ENCODE measurements around the gene CHAC2. TPM values are rescaled to one million over a fixed set of nuclear protein-coding genes. Genes with fewer than 3 reads are reported as not detected.
A peak's percentile ranks its signal among the peaks of the same experiment; 100 is the strongest.

CHAC2 gene
- total and polyA plus RNA-seq, 2 of the 13 experiments (the other 11 are each of a cell fraction or from before 2014, with no cell fraction given): 1.7 to 10.7 TPM

DNA sequence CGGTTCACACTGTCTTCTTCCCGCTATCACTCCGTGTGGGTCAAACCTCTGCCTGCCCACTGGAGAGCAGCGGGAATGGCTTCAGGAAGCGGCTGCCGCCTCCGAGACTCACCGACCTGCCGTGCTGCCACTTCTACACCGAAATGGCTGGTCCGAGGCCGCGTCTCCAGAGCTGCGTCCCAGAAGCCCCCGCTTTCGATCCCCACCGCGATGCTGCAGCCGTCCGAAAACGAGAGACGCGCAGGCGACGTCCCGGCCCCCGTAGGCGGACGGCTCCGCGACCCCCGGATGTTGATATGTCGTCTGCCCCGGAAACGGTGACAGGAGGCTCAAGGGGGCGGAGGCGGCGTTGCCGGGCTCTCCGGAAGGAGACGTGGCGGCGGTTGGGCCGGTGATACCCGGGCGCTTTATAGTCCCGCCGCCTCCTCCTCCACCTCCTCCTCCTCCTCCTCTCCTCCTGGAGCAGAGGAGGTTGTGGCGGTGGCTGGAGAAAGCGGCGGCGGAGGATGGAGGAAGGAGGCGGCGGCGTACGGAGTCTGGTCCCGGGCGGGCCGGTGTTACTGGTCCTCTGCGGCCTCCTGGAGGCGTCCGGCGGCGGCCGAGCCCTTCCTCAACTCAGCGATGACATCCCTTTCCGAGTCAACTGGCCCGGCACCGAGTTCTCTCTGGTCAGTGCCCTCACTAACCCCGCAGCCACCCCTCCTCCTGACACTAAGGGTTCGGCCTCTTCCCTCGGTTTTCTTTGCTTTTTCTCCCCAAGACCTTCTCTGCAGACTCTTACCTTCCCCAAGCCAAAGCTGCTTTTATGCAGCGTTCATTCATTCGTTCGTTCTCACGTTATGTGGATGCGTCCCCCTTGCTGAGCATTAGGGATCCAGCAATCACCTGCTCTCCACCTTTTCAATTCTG is 19.4 kb downstream of the CHAC2 start, which contains the start of the genes ASB3 and ERLEC1 (continued):
- TF ChIP-seq ZNF12 (CRISPR knock-in tag; IDR thresholded peaks at IDR 0.05) (peak; percentile 83; the same call in 1 of the 2 replicates), KAT2B (IDR thresholded peaks at IDR 0.05; ENCODE audit: borderline replicate concordance, low read depth, low read length) (no peak), RARA (CRISPR knock-in tag; IDR thresholded peaks at IDR 0.05) (peak; percentile 43; the same call in 1 of the 2 replicates), ETV5 (CRISPR knock-in tag; IDR thresholded peaks at IDR 0.05; ENCODE audit: borderline replicate concordance) (peak; percentile 95), EHMT2 (IDR thresholded peaks at IDR 0.05; ENCODE audit: borderline replicate concordance, low read depth, low read length) (no peak), RFX5 (IDR thresholded peaks at IDR 0.05; ENCODE audit: low read depth, low read length) (peak; percentile 58; the same call in 1 of the 2 replicates), ZNF563 (CRISPR knock-in tag; IDR thresholded peaks at IDR 0.05) (peak; percentile 71; the same call in 1 of the 2 replicates), ZNF33A (CRISPR knock-in tag; IDR thresholded peaks at IDR 0.05; ENCODE audit: borderline replicate concordance) (no peak), SRF (IDR thresholded peaks at IDR 0.05; ENCODE audit: low read depth, low read length) (no peak), ZNF253 (CRISPR knock-in tag; IDR thresholded peaks at IDR 0.05; ENCODE audit: borderline replicate concordance) (peak; percentile 62; the same call in 1 of the 2 replicates), ZNF550 (CRISPR knock-in tag; IDR thresholded peaks at IDR 0.05; ENCODE audit: borderline replicate concordance) (0 out of 2 replicates have a peak, but pooled peaks have one; percentile 77), MIER3 (CRISPR knock-in tag; IDR thresholded peaks at IDR 0.05; ENCODE audit: borderline replicate concordance) (peak; percentile 99), WIZ (CRISPR knock-in tag; IDR thresholded peaks at IDR 0.05) (peak; percentile 25; the same call in 1 of the 2 replicates), ARNT2 (CRISPR knock-in tag; IDR thresholded peaks at IDR 0.05; ENCODE audit: low read depth) (peak; percentile 91)
- TF ChIP-seq, protein P1, sequence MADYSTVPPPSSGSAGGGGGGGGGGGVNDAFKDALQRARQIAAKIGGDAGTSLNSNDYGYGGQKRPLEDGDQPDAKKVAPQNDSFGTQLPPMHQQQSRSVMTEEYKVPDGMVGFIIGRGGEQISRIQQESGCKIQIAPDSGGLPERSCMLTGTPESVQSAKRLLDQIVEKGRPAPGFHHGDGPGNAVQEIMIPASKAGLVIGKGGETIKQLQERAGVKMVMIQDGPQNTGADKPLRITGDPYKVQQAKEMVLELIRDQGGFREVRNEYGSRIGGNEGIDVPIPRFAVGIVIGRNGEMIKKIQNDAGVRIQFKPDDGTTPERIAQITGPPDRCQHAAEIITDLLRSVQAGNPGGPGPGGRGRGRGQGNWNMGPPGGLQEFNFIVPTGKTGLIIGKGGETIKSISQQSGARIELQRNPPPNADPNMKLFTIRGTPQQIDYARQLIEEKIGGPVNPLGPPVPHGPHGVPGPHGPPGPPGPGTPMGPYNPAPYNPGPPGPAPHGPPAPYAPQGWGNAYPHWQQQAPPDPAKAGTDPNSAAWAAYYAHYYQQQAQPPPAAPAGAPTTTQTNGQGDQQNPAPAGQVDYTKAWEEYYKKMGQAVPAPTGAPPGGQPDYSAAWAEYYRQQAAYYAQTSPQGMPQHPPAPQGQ (CRISPR knock-in tag; IDR thresholded peaks at IDR 0.05; ENCODE audit: borderline replicate concordance): 0 out of 2 replicates have a peak, but pooled peaks have one; percentile 49
- TF ChIP-seq, protein P2, sequence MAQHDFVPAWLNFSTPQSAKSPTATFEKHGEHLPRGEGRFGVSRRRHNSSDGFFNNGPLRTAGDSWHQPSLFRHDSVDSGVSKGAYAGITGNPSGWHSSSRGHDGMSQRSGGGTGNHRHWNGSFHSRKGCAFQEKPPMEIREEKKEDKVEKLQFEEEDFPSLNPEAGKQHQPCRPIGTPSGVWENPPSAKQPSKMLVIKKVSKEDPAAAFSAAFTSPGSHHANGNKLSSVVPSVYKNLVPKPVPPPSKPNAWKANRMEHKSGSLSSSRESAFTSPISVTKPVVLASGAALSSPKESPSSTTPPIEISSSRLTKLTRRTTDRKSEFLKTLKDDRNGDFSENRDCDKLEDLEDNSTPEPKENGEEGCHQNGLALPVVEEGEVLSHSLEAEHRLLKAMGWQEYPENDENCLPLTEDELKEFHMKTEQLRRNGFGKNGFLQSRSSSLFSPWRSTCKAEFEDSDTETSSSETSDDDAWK (CRISPR knock-in tag; IDR thresholded peaks at IDR 0.05): no peak
- TF ChIP-seq, protein P3, sequence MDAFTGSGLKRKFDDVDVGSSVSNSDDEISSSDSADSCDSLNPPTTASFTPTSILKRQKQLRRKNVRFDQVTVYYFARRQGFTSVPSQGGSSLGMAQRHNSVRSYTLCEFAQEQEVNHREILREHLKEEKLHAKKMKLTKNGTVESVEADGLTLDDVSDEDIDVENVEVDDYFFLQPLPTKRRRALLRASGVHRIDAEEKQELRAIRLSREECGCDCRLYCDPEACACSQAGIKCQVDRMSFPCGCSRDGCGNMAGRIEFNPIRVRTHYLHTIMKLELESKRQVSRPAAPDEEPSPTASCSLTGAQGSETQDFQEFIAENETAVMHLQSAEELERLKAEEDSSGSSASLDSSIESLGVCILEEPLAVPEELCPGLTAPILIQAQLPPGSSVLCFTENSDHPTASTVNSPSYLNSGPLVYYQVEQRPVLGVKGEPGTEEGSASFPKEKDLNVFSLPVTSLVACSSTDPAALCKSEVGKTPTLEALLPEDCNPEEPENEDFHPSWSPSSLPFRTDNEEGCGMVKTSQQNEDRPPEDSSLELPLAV (CRISPR knock-in tag; conservative IDR thresholded peaks at IDR 0.05; ENCODE audit: low read depth): no peak
- TF ChIP-seq, protein P4, sequence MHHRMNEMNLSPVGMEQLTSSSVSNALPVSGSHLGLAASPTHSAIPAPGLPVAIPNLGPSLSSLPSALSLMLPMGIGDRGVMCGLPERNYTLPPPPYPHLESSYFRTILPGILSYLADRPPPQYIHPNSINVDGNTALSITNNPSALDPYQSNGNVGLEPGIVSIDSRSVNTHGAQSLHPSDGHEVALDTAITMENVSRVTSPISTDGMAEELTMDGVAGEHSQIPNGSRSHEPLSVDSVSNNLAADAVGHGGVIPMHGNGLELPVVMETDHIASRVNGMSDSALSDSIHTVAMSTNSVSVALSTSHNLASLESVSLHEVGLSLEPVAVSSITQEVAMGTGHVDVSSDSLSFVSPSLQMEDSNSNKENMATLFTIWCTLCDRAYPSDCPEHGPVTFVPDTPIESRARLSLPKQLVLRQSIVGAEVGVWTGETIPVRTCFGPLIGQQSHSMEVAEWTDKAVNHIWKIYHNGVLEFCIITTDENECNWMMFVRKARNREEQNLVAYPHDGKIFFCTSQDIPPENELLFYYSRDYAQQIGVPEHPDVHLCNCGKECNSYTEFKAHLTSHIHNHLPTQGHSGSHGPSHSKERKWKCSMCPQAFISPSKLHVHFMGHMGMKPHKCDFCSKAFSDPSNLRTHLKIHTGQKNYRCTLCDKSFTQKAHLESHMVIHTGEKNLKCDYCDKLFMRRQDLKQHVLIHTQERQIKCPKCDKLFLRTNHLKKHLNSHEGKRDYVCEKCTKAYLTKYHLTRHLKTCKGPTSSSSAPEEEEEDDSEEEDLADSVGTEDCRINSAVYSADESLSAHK (CRISPR knock-in tag; IDR thresholded peaks at IDR 0.05; ENCODE audit: borderline replicate concordance): no peak
- TF ChIP-seq, protein P5, sequence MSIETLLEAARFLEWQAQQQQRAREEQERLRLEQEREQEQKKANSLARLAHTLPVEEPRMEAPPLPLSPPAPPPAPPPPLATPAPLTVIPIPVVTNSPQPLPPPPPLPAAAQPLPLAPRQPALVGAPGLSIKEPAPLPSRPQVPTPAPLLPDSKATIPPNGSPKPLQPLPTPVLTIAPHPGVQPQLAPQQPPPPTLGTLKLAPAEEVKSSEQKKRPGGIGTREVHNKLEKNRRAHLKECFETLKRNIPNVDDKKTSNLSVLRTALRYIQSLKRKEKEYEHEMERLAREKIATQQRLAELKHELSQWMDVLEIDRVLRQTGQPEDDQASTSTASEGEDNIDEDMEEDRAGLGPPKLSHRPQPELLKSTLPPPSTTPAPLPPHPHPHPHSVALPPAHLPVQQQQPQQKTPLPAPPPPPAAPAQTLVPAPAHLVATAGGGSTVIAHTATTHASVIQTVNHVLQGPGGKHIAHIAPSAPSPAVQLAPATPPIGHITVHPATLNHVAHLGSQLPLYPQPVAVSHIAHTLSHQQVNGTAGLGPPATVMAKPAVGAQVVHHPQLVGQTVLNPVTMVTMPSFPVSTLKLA (IDR thresholded peaks at IDR 0.05): peak; percentile 76
